Activated CD4-positive, alpha-beta T cell treated with anti-CD3 and anti-CD28 coated beads, Interleukin-2, Interleukin-4, amounts not matched to agents 100 ng/mL and 50 ng/mL, durations not matched to agents 16 hours and 8 hours (primary cell): ENCODE measurements around the gene TAS2R9.
A peak's percentile ranks its signal among the peaks of the same experiment; 100 is the strongest.
"Not testable (repeated sequence)": the region's sequence is repeated elsewhere in the genome, so short reads cannot be mapped to it uniquely, and the experiment has no call there.

ENCODE experiments used
- DNase-seq: peaks from one replicate; pipeline ENCODE4 v3.0.0-alpha.2; 2020; ENCODE audit warnings: low spot score

Gene TAS2R9, protein sequence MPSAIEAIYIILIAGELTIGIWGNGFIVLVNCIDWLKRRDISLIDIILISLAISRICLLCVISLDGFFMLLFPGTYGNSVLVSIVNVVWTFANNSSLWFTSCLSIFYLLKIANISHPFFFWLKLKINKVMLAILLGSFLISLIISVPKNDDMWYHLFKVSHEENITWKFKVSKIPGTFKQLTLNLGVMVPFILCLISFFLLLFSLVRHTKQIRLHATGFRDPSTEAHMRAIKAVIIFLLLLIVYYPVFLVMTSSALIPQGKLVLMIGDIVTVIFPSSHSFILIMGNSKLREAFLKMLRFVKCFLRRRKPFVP

GRCh38 chr12:10810068-10810467, at the start of gene TAS2R9:
Gene TAS2R9 (minus strand): TSS chr12:10810168. CDS start chr12:10810075, 93 bp downstream.
- no peak for DNase-seq

- no peak for DNase-seq
Observed at GRCh38 chr12:10855807-10856206, 45.8 kb upstream of the TAS2R9 start.

DNA sequence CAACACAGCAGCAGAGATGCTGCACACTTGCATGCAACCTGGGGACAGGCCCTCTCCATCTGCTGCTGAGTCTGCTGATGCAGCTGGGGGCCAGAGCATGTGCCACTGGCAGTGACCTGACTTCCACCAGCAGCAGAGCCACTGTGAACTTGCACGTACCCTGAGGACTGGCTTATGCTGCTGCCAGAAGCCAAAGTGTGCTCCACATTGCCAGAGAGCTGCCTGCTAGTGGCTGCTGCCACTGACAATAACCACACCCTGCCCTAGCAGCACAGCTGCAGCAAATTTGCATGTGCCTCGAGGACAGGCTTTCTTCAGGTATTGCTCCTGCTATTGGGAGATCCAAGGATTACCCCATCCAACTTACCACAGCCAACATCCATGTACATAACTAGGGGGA, 43.8 kb upstream of the TAS2R9 start:
- DNase-seq = no peak

DNA sequence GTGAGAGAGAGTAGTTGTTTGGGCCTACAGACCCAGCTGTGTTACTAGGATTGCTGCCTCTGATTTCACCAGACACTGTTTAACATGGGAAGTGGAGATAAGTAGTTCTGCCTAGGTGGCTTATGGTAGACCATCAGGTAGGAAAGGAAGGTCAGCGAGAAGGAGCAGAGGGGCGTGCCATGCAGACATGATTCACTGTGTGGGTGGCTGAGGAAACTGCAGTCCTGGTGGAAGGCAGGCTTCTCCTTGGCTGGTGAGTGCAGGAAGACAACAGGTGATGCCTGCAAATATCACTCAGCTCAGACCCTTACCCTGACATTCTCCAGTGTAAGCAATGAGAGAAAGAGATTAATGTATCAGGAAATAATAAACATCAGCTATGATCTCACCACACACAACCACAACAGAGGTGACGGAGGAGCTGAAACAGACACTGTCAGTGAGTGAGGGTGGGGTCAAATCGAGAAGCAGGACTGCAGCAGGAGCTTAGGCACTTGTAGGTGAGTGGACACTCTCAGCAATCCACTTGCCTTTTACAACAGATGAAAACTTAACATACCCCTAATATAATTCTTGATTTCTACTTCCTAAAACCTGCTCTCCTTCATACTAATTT, 41.4 kb upstream of the TAS2R9 start:
- no peak for DNase-seq

- peak; percentile 3 for DNase-seq
Observed at GRCh38 chr12:10849425-10849878, 39.5 kb upstream of the TAS2R9 start, which contains the start of gene PRR4. Gene PRR4 (minus strand): TSS chr12:10849475. CDS start chr12:10849437, 38 bp downstream.

- DNase-seq = no peak
Observed at GRCh38 chr12:10847744-10848143, 37.8 kb upstream of the TAS2R9 start.

DNA sequence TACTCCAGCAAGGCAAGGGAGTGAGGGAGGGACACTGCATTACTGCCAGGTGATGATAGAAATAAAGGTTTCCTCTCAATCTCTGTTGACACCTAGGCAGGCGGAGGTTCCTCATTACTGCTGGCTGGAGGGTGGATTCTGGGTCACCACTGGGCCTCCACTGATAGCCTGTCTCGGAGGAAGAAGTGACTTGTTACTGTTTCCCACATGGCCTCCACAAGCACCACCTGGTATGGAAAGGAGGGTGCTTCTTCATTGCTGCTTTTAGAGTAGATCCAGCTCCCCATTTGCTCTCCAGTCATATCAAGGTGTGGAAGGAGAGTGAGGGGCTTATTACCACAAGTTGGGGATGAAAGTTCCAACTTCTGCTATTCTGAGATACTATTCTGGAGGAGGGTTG, 32.9 kb upstream of the TAS2R9 start:
- DNase-seq = no peak

DNA sequence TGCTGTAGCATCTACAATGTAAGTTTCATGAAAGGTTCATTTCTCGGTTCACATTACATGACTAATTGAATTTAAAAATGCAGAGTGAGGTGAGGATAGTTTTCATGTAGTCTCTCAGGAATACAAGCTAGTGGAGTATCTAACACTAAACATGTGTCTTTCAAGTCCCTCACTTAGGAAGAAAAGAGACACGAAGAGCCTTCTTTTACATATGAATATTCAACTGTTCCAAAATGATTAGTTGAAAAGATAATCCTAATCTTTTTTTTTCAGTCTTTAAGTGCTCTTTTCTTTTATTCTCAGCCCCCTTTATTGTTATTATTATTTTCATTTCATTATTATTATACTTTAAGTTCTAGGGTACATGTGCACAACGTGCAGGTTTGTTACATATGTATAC, 28.5 kb upstream of the TAS2R9 start:
- DNase-seq = no peak

DNA sequence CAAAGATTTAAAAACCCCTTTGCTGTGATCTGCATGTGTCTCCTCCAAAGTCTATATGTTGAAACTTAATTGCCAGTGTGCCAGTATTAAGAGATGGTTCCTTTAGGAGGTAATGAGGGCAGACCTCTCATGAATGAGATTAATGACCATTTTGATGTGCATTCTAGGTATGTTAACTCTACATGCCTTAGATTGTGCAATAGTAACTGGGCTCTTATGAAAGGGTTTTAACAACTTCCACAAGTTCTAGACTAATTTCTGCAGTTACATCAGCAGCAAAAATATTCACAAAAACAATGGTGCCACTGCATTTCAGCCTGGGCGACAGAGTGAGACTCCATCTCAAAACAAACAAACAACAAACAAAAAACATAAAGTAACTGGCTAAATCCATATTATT, 20.0 kb upstream of the TAS2R9 start:
- DNase-seq = no peak

GRCh38 chr12:10826258-10826657, 16.3 kb upstream of the TAS2R9 start, which contains the start of gene TAS2R10:
Gene TAS2R10 (minus strand): TSS chr12:10826358. CDS start chr12:10826269, 89 bp downstream.
- DNase-seq = no peak

DNA sequence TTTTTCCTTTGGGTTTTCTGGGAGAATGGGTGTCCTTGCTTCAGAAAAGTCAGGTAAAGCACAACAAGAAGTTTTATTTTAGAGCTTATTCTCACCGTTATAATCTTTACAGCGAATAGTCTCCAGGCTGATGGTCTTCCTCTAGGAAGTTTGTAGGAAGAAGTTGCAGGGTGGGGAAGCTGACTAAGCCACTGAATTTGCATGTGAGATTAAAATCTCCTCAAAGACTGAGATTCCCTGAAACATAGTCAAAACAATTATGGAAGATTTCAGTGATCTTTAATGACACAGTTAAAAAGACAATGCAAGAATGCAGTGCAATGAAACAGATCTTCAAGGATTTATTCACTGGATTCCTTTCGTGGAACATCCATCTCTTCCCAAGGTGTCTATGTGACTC, 15.0 kb upstream of the TAS2R9 start:
- DNase-seq = no peak

- DNase-seq = no peak
Observed at GRCh38 chr12:10811883-10812536, 2.0 kb upstream of the TAS2R9 start.

- no peak for DNase-seq
Observed at GRCh38 chr12:10807186-10807585, 2.8 kb downstream of the TAS2R9 start, which contains the start of gene TAS2R8. Gene TAS2R8 (minus strand): TSS chr12:10807286. CDS start chr12:10806980, 306 bp downstream.

GRCh38 chr12:10802587-10802986, 7.4 kb downstream of the TAS2R9 start, which contains the start of gene TAS2R7:
Gene TAS2R7 (minus strand): TSS chr12:10802627. CDS start chr12:10802570, 57 bp downstream.
- DNase-seq = no peak

- DNase-seq = no peak
Observed at GRCh38 chr12:10801741-10802140, 8.2 kb downstream of the TAS2R9 start.

DNA sequence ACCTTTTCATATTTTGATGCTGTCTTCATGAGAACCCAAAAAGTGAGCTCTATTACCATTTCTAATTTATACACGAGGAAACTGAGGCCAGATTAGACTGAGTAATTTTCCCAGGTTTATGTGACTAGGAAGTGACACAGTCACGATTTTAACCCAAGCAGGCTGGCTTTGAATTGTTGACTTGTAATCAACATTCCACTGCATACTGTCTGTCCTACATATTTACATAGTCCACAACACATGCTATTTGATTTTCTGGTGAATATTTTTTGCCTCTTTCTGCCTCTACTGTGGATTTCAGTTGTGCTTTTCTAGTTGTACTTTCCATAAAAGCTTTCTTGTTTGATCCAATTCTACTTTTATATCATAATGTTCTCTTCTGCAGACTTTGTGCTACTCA, 15.7 kb downstream of the TAS2R9 start:
- no peak for DNase-seq

DNA sequence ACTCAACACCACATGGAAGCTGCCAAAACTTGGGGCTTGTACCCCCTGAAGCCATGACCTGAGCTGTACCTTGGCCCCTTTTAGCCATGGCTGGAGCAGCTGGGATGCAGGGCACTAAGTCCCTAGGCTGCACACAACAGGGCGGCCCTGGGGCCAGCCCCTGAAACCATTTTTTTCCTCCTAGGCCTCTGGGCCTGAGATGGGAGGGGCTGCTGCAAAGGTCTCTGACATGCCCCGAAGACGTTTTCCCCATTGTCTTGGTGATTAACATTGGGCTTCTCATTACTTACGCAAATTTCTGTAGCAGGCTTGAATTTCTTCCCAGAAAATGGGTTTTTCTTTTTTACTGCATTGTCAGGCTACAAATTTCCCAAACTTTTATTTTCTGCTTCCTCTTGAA, 18.2 kb downstream of the TAS2R9 start:
- not testable (repeated sequence) for DNase-seq

GRCh38 chr12:10783252-10783651, 26.7 kb downstream of the TAS2R9 start:
- no peak for DNase-seq

GRCh38 chr12:10779103-10779502, 30.9 kb downstream of the TAS2R9 start:
- no peak for DNase-seq

GRCh38 chr12:10771132-10771733, 38.7 kb downstream of the TAS2R9 start:
- peak; percentile 19 for DNase-seq

- no peak for DNase-seq
Observed at GRCh38 chr12:10759657-10760056, 50.3 kb downstream of the TAS2R9 start.
